ENCODE data around the gene SMPDL3B.
"Not testable (repeated sequence)": the region's sequence is repeated elsewhere in the genome, so short reads cannot be mapped to it uniquely, and the experiment has no call there.

SMPDL3B gene

DNA sequence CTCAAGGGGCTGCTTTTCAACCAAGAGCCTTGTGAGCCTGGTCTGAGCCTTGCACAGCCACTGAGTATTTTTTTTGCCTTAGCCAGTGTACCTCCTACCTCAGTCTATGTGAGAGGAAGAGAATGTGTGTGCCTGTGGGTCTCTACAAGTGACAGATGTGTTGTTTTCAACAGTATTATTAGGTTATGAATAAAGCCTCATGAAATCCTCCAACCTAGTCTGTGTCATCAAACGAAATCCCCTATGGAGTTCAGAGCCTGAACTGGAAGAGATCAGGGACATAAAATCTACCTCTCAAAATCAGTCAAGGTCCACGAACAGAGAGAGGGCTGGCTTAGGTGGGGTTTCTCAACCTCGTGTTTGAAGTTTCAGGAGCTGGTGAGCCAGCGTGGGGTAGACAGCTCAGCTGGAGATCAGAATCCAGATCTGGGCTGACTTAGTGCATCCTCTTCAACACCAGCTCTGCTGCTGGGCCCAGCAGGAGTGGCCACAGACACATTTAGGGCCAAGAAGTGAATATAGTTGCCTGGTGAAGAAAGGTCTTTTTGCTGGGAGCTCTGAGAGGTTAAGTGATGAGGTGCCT lies 33.2 kb downstream of the SMPDL3B start:
- H3K27ac ChIP-seq = peak overlapping the region; percentile 76
- DNase-seq (ENCODE audit: low read depth, low spot score) = no peak

DNA sequence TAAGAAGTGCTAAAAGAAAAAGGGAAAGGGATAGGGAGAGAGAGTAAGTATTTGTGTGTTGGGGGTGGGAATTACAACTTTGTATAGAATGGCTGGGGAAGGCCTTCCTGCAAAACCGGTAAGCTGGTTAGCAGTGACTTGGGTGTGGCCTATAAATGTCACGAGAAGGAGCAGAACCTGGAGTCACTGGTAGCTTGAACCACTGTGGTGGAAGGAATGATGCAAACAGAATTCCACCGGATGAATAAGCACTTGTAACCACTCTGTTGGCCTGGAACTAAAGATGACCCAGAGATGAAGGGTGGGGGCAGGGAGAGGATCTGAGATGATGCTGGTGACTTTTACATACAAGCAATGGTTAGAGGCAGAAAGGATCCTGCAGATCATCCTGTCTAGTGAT lies 33.9 kb downstream of the SMPDL3B start:
- peak; percentile 95 for DNase-seq (ENCODE audit: low read depth, low spot score)
- peak overlapping the region; percentile 76 for H3K27ac ChIP-seq

DNA sequence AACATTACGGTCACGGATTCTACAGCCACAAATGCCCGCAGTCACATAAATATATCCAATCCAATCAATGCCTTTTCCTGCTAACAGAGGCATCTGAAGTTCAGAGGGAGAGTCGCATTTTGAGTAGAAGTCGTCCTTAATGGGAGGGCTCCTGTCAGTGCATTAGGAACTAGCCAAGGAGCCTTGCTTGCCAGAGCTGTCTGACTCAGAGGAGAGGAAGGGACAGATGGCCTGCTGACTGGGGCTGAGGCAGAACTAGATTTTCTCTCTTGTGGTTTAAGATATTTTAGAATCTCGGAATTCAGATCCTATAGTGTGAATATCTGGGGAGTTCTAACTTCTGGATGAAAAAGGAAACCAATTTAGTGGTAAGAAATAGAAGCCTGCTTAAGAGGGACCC lies 35.6 kb downstream of the SMPDL3B start:
- DNase-seq (ENCODE audit: low read depth, low spot score) = no peak
- H3K27ac ChIP-seq = peak overlapping the region; percentile 76

DNA sequence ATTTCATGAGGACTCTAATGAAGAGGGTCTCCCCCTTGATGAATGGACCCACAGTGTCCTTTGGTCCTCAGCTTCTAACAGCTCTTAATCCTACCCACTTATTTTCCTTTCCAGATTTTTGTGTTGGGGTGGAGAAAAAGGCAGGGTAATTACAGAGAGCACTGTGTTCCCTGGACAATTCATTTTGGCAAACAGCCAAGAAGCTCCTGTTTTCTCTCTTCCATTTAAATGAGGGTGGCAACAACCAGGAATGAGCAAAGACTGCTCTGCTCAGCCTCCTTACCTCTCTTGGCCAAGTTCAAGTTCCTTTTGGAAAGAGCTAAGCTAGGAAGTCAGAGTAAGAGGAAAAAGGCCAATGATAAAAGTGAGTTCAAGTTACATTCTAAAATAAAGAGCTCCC lies 36.9 kb downstream of the SMPDL3B start:
- DNase-seq (ENCODE audit: low read depth, low spot score) = no peak
- H3K27ac ChIP-seq = no peak overlapping the region

DNA sequence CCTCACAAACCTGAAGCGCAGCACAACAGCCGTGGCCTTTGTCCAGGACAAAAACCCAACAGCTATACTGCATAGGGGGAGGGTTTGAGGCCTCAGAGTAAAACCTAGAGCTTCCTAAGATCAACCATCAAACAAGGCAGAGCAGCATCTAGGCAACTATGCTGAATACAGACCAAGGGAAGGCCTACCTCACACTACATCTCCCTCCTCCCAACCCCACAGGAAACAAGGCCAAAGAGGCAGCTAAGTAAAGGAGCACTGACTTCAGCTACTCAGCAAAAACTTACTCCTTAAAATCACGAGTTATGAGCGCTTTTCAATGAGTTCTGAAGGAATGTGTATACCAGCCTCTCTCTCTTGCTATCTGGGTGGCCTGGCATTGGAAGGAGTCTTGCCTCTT lies 37.3 kb downstream of the SMPDL3B start:
- DNase-seq (ENCODE audit: low read depth, low spot score) = no peak

DNA sequence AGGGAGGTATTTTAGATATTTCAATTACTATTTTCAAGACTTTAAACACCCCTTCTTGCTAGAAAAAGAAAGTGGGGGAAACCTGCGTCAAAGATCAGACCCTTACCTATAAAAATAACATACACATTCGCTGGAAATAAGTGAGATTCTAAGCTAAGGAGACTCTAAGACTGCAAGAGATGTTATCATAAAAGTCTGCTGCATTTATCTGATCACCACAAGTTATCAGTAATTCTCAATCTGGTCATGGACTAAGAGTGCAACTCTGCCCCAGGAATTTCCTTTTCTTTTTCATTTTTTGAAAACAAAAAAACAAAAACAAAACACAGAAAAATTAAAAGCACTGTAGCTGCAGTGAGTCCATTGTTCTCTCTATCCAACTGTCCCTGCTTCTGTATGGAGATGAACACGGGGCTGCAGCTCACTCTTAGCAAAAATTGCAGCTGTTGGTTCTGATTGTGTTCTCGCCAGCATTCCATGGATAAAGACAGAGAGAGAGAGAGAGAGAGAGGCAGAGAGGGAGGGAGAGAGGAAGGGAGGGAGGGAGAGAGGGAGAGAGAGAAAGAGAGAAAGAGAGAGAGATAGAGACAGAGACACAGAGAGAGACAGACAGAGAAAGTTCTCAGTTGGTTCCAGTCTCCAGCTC lies 39.1 kb downstream of the SMPDL3B start:
- no peak overlapping the region for H3K27ac ChIP-seq

More for the DNA sequence above, 37.3 kb downstream of the SMPDL3B start:
- H3K27ac ChIP-seq = no peak overlapping the region

DNA sequence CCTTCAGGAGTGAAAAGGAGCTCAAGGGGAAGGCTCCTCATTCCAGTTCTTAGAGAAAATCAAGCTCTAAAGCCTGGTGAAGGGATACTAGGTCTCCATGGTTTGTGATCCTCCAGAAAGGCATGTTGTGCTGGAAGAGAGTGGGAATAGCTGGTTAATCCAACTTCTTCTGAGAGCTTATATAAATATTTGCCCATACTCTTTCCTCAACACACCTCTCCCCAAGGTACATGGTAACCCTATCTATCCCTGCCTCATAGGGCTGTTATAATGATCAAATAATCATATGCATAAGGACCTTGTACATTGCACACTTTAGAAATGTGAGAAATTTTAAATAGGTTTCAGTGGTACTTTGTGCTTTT lies 39.6 kb downstream of the SMPDL3B start:
- no peak for DNase-seq (ENCODE audit: low read depth, low spot score)
- H3K27ac ChIP-seq = no peak overlapping the region

More for the DNA sequence above, 39.1 kb downstream of the SMPDL3B start:
- no peak for DNase-seq (ENCODE audit: low read depth, low spot score)

DNA sequence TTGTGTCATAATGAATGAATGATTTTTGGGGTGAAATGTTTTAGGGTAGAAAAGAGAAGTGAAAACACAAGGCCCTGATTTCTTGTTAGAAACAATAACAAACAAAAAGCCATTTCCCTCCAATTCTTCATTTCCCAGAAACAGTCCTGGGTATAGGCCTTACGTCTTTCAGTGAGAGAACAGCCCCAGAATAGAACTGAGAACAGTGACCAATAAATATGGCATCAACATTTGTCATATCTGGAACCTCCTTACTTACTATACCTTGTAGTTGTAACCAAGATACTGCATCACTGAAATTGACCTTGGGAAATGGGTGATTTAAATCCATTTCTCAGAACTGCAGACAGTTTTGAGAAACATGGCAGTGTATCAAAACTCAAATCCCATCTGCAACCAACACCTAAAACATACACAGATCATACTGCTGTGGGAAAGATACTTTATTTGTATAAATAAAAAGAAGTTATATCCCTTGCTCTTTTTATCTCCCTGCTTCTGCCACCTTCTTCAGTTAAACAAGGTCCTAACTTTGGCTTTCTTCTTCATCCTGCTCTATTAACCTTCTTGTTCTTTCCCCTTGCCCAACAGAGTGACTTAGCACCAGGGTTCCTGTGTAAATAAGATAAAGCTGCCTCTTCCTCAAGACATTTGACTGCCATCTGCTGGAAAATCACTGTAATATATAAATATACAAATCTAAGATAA lies 44.5 kb downstream of the SMPDL3B start:
- no peak for DNase-seq (ENCODE audit: low read depth, low spot score)
- H3K27ac ChIP-seq = no peak overlapping the region

DNA sequence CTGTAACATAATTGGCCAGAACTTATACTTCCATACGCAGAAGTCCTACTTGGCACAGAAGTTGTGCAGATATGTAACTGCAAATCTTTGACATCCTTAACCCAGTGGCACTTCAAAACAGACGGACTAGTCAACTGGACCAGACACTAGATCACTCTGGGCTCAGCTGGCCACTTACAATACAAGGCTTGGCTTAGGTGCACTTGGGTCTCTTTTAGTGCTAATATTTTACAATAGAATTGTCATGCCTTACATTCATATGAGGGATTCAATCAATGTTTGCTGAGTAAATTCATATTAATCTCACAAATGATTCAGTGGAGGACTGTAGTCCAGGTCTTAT lies 45.0 kb downstream of the SMPDL3B start:
- DNase-seq (ENCODE audit: low read depth, low spot score) = no peak
- no peak overlapping the region for H3K27ac ChIP-seq

DNA sequence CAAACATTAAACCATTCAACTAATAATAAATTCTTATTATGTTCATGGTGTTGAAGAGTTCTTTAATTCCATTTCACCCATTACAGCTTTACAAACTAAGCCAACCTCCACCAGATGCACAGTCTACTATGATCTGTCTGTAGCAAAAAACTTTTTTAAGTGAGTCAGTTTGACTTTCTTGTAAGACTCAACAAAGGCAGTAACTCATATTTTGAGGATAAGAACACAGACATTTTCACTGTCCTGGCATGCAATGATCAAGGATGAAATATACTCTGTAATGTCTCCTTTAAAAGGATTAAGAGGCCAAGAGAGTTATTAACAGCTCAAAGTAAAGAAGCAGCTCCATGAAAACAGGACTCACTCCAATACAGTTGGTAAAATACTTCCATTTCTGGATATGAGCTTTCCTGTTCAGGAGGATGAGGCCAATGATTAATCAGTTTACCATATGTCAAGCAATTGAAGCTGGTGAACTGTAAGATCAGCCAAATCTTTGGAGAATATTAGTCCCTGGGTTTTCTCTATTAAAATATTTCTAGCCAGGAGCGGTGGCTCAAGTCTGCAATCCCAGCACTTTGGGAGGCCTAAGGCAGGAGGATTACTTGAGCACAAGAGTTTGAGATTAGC lies 45.5 kb downstream of the SMPDL3B start:
- DNase-seq (ENCODE audit: low read depth, low spot score) = no peak
- no peak overlapping the region for H3K27ac ChIP-seq

DNA sequence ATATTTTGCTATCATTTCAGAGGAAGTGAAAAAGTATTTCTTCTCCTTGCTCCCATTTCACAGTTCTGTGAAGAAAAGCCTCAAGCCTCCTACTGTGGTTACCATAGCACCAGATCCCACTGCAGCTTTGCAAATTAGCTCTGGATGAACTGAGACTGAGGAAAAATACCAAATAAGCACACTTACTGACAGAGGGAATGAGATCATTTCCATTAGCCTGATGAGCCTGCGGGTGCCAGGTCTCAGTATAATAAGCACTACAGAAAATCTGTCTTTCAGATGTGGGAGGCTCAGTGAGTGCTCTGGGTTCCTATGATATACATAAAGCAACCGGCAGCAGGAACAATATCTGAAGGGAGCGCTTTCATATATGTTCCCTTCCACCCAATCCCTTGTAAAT lies 46.3 kb downstream of the SMPDL3B start:
- no peak overlapping the region for H3K27ac ChIP-seq
- DNase-seq (ENCODE audit: low read depth, low spot score) = no peak

DNA sequence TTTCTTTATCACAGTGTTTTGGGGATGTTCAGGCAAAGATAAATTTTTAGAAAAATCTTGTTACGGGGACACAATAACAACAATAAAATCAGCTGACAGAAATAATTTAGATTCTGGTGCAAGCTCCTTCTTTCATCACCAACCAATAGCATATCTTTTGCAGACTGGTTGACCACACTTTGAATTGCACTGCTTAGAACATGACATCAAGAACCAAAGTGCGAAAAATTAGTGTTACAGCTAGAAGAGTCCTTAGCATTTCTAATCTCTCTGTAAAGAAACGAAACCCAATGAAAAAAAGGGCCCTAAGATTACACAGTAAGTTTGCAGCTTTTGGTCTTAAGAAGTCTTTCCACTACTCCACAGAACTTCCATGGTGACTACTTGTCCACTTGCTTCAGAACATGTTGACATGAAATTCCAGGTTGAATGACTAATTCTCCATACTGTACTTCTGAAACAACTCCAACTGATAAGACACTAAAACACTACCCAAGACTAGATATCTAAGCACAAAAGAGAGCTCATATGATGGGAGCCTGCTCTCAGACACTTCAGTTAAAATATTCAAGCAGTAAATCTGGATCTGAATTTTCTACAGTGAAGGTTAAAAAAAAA lies 56.2 kb downstream of the SMPDL3B start:
- no peak for DNase-seq (ENCODE audit: low read depth, low spot score)
- no peak overlapping the region for H3K27ac ChIP-seq

DNA sequence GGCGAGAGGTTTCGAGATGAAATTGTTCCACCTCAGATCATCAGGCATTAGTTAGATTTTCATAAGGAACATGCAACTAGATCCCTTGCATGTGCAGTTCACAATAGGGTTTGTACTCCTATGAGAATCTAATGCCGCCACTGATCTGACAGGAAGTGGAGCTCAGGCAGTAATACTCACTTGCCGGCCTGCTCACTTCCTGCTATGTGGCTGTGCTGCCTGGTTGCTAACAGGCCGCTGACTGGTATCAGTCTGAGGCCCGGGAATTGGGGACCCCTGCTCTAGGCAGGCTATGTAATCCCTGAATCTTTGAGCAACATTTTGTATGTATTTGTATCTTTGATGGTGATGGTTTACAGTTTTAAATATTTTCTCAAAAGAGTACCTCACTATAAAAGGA lies 57.5 kb downstream of the SMPDL3B start:
- DNase-seq (ENCODE audit: low read depth, low spot score) = no peak
- no peak overlapping the region for H3K27ac ChIP-seq

DNA sequence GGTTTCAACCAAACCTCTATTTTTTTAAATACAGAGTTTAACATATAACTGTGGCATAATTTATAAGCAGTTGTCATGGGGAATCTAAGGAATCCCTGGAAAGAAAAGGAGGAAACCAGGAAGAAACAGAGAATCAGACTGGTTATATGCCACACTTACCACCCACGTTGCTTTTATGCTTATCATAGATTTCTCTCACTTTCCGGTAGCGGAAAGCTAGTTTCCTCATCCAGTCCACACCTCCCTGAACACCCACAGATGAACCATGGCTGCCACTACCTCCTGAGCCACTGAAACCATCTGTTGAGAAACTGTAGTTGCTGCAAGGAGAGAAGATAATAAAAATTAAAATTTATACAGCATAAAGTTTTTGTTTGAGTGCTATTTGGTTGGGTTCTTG lies 58.4 kb downstream of the SMPDL3B start:
- no peak overlapping the region for H3K27ac ChIP-seq
- no peak for DNase-seq (ENCODE audit: low read depth, low spot score)

DNA sequence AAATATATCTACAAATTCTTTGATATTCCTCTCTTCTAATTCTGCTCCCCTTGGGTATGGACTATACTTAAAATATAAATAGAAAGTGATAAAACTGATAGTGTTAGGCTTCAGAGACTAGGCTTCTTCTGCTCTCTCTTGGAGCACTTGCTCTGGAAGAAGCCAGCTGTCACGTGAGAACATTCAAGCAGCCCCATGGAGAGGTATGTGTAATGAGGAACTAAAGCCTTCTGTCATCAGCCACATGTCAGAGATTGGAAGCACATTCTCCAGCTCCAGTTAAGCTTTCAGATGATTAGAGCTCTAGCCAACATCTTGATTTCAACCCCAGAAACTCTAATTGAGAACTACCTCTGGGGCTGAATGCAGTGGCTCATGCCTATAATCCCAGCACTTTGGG lies 59.3 kb downstream of the SMPDL3B start:
- no peak for DNase-seq (ENCODE audit: low read depth, low spot score)
- no peak overlapping the region for H3K27ac ChIP-seq

DNA sequence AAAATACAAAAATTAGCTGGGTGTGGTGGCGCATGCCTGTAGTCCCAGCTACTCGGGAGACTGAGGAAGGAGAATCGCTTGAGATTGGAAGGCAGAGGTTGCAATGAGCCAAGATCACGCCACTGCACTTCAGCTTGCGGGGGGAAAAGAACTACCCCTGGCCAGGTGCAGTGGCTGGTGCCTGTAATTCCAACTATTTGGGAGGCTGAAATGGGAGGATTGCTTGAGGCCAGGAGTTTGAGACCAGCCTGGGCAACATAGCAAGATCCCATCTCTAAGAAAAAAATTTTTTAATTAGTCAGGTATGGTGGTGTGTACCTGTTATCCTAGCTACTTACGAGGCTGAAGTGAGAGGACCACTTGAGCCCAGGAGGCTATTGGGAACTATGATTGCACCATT lies 59.7 kb downstream of the SMPDL3B start:
- DNase-seq (ENCODE audit: low read depth, low spot score); H3K27ac ChIP-seq: not testable (repeated sequence)

DNA sequence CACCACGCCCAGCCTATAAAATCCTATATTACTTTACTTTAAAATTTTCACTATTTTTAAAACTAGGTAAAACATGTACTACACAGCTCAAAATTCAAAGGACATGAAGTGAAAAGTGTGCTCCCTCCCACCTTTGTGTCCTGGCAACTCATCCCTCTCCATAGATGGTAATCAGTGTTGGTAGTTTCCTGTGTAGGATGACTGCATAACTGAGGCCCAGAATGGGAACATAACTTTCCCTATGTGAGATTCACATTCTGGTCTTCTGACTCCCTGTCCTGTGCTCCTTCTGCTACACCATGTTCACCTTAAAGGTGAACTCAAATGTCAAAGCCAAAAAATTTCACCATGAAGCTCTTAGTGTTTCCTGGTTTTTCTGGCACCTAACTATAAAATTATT lies 64.3 kb downstream of the SMPDL3B start:
- H3K27ac ChIP-seq = no peak overlapping the region
- DNase-seq (ENCODE audit: low read depth, low spot score) = no peak

DNA sequence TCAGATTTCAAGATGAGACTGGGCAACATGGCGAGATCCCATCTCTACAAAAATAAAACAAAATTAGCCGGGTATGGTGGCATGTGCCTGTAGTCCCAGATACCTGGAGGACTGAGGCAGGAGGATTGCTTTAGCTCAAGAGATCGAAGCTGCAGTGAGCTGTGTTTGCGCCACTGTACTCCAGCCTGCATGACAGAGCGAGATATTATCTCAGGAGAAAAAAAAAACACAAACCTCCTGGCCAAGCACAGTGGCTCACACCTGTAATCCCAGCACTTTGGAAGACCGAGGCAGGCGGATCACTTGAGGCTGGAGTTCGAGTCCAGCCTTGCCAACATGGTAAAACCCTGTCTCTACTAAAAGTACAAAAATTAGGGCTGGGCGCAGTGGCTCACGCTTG lies 67.8 kb downstream of the SMPDL3B start:
- H3K27ac ChIP-seq = no peak overlapping the region
- no peak for DNase-seq (ENCODE audit: low read depth, low spot score)

DNA sequence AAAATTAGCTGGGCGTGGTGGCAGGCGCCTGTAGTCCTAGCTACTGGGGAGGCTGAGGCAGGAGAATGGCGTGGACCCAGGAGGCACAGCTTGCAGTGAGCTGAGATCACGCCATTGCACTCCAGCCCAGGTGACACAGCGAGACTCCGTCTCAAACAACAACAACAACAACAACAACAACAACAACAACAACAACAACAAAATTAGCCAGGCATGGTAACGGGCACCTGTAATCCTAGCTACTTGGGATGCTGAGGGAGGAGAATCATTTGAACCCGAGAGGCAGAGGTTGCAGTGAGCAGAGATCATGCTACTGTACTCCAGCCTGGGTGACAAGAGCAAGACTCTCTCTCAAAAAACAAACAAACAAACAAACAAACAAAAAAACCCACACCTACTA lies 68.3 kb downstream of the SMPDL3B start:
- DNase-seq (ENCODE audit: low read depth, low spot score); H3K27ac ChIP-seq: not testable (repeated sequence)

Measured in epithelial cell of prostate (primary cell).